Measurements from ENCODE around the gene C5orf34. TPM values are rescaled to one million over a fixed set of nuclear protein-coding genes. Genes with fewer than 3 reads are reported as not detected.

Gene C5orf34
- total and polyA plus RNA-seq, 9 of the 15 experiments (the other 6 are each of a cell fraction or from before 2014, with no cell fraction given) = 13.2 to 32.6 (median 20.7) TPM

- TF ChIP-seq MGA (IDR thresholded peaks at IDR 0.05) (no peak), NCOA4 (IDR thresholded peaks at IDR 0.05; ENCODE audit: partially characterized antibody) (no peak), ZNF699 (CRISPR knock-in tag; IDR thresholded peaks at IDR 0.05; ENCODE audit: insufficient replicate concordance) (no peak), RBM15 (IDR thresholded peaks at IDR 0.05; ENCODE audit: insufficient read depth, low read length) (no peak), MAFK (IDR thresholded peaks at IDR 0.05; ENCODE audit: low read length) (no peak), ZBTB49 (CRISPR knock-in tag; IDR thresholded peaks at IDR 0.05; ENCODE audit: borderline replicate concordance) (no peak), RAD21 (CRISPR knock-in tag; conservative IDR thresholded peaks at IDR 0.05 in 1 of 2, IDR thresholded peaks at IDR 0.05 in 1 of 2) (no peak), SMC3 (conservative IDR thresholded peaks at IDR 0.05; ENCODE audit: insufficient read depth, low read depth, low read length) (no peak), MAX (CRISPR knock-in tag; IDR thresholded peaks at IDR 0.05) (peak; percentile 82), ZSCAN29 (IDR thresholded peaks at IDR 0.05) (0 out of 2 replicates have a peak, but pooled peaks have one; percentile 23), HMBOX1 (IDR thresholded peaks at IDR 0.05) (no peak), PRMT5 (CRISPR knock-in tag; IDR thresholded peaks at IDR 0.05) (no peak)
Measured at GRCh38 chr5:43555895-43556606, 41.1 kb upstream of the C5orf34 start (continued).

Measured in K562 (cell line).